WERI-Rb-1 (cell line): ENCODE data around the gene CFD.
A peak's percentile ranks its signal among the peaks of the same experiment; 100 is the strongest.

Experiments
- DNase-seq: peaks from one replicate; pipeline ENCODE4 v3.0.0-alpha.2; 2020
- H3K27ac ChIP-seq: fragments of 250-450 bp; sonication (Bioruptor Pico); 2 replicates; pipeline ENCODE4 v1.5.1; 2020; ENCODE audit warnings: mild to moderate bottlenecking, moderate library complexity
- H3K27me3 ChIP-seq: fragments of 250-450 bp; sonication (Bioruptor Pico); 2 replicates; pipeline ENCODE4 v1.5.1; 2021; ENCODE audit warnings: mild to moderate bottlenecking, low read depth, moderate library complexity; ENCODE audit not compliant: insufficient read depth, severe bottlenecking
- H3K36me3 ChIP-seq: fragments of 250-450 bp; sonication (Bioruptor Pico); 2 replicates; pipeline ENCODE4 v1.5.1; 2020; ENCODE audit warnings: mild to moderate bottlenecking, moderate library complexity
- H3K4me3 ChIP-seq: 2 replicates; pipeline ENCODE4 v1.5.1; 2011; ENCODE audit warnings: low read depth, mild to moderate bottlenecking, control low read depth, low read length
- H3K9me3 ChIP-seq: fragments of 250-450 bp; sonication (Bioruptor Pico); 2 replicates; pipeline ENCODE4 v1.5.1; 2021; ENCODE audit warnings: mild to moderate bottlenecking, moderate library complexity; ENCODE audit not compliant: severe bottlenecking
- CTCF ChIP-seq: IDR thresholded peaks from 2 replicates; pipeline ENCODE4 v1.5.1; 2011; ENCODE audit warnings: low read depth, mild to moderate bottlenecking, control low read depth, inconsistent platforms, low read length

The CFD gene

DNA sequence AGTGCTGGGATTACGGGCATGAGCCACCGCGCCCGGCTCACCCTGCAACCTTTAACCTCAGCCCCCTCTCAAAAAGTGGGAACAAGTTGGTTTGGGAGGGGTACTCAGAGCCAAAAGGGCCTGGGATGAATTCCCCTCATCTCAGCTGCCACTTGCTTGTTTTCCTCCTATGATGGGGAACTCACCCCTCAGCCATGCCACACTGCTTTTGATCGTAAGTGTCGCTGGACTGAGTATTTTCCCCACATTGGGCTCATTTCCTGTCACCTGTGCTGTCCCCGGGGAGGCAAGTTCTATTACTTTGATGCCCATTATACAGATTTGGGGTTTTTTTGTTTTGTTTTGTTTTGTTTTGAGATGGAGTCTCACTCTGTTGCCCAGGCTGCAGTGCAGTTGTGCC is 47.0 kb downstream of the CFD start:
- no peaks in the 10 kb centered on the region for H3K9me3 ChIP-seq
- no peak for DNase-seq
- H3K27me3 ChIP-seq = no peaks in the 10 kb centered on the region
- no peak overlapping the region for H3K27ac ChIP-seq
- peaks cover 4% of the 10 kb centered on the region; the same call in 1 of the 2 replicates for H3K36me3 ChIP-seq
- no peak overlapping the region for H3K4me3 ChIP-seq
- TF ChIP-seq CTCF = no peak

GRCh38 chr19:907183-907853 is 47.9 kb downstream of the CFD start:
- no peaks in the 10 kb centered on the region for H3K27me3 ChIP-seq
- no peaks in the 10 kb centered on the region; the same call in 1 of the 2 replicates for H3K36me3 ChIP-seq
- no peak overlapping the region for H3K27ac ChIP-seq
- DNase-seq = no peak
- H3K9me3 ChIP-seq = no peaks in the 10 kb centered on the region
- TF ChIP-seq CTCF = no peak
- H3K4me3 ChIP-seq = no peak overlapping the region

DNA sequence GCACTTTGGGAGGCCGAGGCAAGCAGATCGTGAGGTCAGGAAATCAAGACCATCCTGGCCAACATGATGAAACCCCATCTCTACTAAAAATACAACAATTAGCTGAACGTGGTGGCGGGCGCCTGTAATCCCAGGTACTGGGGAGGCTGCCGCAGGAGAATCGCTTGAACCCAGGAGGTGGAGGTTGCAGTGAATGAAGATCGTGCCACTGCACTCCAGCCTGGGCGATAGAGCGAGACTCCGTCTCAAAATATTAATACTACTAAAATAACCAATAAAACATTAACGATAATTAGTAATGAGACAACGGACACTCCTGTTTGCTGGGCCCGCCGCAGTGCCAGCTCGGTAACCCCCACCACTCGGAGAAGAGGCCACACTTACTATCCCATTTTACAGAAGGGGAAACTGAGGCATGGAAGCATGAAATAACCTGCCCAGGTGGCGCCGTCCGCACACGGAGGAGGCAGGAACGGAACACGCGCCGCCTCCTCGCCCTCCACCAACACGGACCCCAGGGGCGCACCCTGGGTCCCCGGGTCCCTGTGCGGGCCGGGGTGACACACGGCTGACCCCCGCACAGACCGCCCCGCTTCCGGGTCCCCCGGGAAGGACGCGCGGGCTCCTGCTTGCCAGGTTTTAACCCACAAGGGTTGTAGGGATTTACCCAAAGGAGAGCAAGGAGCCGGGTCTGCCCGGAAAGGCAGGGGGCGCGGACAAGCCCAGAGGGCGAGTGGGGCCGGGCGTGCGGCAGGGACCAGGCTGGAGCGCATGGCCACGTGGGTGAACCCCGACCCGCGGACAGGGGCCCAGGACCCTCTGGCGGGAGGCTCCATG is 52.0 kb downstream of the CFD start:
- Histone ChIP-seq H3K9me3 (no peaks in the 10 kb centered on the region), H3K4me3 (no peak overlapping the region), H3K27ac (no peak overlapping the region), H3K27me3 (no peaks in the 10 kb centered on the region), H3K36me3 (no peaks in the 10 kb centered on the region; the same call in 1 of the 2 replicates)
- no peak for TF ChIP-seq CTCF
- no peak for DNase-seq

- no peak for DNase-seq
- peak overlapping the region; percentile 62 for H3K4me3 ChIP-seq
- H3K27me3 ChIP-seq = peaks cover 3% of the 10 kb centered on the region
- TF ChIP-seq CTCF = no peak
- no peak overlapping the region; the same call in 1 of the 2 replicates for H3K27ac ChIP-seq
- no peaks in the 10 kb centered on the region for H3K9me3 ChIP-seq
- H3K36me3 ChIP-seq = no peaks in the 10 kb centered on the region; the same call in 1 of the 2 replicates
These were observed 53.0 kb downstream of the CFD start for GRCh38 chr19:912181-913079.
